HG03196 (cell line): ENCODE results near the gene FGF2.
"Not testable (repeated sequence)": the region's sequence is repeated elsewhere in the genome, so short reads cannot be mapped to it uniquely, and the experiment has no call there.

ENCODE experiments used
- ATAC-seq: cut with Tn5 transposase; IDR thresholded peaks from one replicate; pipeline ENCODE4 v1.9.1; 2021; ENCODE audit not compliant: unreplicated experiment

The FGF2 gene

DNA sequence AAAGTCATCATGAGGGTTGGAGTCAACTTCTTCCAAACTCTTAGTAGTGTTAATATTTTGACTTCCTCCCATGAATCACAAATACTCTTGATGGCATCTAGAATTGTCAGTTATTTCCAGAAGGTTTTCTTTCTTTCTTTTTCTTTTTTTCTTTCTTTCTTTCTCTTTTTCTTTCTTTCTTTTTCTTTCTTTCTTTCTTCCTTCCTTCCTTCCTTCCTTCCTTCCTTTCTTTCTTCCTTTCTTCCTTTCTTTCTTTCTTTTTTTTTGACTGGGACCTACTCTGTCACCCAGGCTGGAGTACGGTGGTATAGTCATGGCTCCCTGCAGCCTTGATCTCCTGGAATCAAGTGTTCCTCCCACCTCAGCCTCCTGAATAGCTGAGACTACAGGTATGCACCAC is 17.8 kb downstream of the FGF2 start:
- ATAC-seq = not testable (repeated sequence)

DNA sequence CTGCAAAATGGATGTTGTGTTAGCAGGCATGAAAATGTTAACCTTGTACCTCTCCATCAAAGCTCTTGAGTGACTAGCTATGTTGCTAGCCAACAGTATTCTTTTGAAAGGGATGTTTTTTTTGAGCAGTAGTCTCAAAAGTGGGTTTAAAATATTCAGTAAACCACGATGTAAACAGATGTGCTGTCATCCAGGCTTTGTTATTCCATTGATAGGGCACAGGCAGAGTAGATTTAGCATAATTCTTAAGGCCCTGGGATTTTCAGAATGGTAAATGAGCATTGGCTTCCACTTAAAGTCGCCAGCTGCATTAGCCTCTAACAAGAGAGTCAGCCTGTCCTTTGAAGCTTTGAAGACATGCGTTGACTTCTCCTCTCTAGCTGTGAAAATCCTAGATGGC is 18.4 kb downstream of the FGF2 start:
- ATAC-seq = no peak

DNA sequence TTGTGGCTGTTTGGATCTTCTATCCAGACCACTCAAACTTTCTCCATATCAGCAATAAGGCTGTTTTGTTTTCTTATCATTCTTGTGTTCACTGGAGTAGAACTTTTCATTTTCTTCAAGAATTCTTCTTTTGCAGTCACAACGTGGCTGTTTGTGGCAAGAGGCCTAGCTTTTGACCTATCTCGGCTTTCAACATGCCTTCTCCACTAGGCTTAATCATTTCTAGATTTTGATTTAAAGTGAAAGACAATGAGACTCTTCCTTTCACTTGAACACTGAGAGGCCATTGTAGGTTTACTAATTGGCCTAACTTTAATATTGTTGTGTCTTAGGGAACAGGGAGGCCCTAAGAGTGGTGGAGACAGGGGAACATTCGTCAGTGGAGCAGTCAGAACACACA is 19.1 kb downstream of the FGF2 start:
- no peak for ATAC-seq

DNA sequence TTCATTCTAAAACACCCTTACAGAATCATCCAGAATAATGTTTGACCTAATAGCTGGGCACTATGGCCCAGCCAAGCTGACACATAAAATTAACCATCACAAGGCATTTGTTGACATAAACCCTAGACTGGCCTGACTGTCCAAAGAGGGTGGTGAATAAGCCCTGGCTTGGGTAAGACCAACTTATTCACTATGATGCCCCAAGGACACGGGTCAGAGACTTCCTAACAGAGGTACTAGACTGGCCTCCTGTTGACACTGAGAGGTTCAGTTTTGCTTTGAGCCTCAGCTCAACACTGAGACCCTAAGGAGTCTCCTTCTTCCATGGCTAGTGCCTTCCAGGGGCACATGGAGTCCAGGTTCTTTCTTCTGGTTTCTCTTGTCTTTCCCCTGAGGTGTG is 21.3 kb downstream of the FGF2 start:
- no peak for ATAC-seq

DNA sequence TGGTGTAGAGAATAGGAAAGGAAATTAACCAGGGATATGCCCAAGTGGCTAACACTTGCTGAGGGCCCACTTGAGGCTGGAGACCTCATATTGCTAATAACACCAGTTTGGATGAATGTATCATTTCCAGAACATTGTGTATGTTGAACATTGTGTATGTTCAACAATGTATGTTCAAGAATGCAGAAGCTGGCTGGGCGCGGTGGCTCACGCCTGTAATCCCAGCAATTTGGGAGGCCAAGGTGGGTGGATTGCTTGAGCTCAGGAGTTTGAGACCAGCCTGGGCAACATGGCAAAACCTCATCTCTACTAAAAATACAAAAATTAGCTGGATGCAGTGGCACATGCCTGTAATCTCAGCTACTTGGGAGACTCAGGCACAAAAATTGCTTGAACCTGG is 23.2 kb downstream of the FGF2 start:
- ATAC-seq = not testable (repeated sequence)

DNA sequence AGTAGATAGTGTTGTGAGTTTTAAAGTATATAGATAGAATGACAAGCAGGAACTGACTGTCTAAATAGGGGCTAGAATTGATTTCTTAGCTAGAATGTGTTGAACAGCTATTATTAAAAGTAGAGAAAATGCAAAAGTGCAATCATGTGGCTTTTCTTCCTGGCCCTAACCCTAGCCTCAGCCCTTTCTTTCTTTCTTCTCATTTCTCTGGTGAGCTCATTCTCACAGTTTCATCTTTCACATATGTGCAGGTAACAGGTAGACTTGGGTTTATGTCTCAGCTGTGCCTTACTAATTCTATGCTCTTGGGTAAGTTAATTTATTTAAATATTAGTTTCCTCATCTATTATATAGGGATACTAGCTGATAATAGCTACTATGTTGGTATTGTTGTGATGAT is 24.9 kb downstream of the FGF2 start:
- ATAC-seq = no peak

DNA sequence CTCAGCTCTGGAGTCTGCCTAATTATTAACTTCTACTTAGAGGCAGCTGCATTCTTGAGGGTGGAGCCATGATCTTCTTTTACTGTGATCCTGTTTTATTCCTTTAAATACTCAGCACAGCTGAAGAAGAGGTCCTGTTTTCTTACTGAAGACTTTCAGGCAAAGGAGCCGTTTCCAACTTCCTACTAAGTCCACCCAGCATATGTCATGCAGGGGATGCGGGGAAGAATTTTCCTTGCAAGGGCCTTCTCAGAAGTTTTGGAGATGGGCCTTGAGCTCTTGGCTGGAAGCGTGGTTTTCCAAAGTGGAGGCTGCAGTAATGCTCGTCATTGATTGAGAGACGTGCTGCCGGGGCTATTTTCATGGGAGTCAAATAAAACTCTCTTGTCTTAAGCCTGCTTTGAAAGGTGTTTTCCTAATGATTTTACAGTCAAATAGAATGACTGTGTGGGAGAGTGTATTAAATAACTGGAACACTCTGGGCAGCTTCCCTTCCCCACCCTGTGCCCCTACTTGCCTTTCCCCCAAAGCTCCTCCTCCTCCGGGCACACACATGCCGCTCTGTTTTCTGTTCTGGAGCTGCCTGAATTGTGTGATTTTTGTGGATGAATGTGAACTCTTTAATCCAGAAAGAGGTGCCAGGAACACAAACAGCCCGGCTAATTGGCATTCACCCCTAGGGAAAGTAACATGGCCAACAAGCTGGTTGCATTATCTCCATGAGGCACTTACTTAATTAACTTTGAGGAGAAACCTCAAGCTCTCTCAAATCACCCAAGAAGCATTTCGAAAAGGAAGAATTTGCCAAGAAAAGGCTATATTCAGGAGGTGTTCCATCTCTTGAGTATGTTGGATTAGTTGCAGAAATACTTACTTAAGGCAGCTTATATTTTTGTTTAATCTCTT is 28.1 kb downstream of the FGF2 start:
- no peak for ATAC-seq

DNA sequence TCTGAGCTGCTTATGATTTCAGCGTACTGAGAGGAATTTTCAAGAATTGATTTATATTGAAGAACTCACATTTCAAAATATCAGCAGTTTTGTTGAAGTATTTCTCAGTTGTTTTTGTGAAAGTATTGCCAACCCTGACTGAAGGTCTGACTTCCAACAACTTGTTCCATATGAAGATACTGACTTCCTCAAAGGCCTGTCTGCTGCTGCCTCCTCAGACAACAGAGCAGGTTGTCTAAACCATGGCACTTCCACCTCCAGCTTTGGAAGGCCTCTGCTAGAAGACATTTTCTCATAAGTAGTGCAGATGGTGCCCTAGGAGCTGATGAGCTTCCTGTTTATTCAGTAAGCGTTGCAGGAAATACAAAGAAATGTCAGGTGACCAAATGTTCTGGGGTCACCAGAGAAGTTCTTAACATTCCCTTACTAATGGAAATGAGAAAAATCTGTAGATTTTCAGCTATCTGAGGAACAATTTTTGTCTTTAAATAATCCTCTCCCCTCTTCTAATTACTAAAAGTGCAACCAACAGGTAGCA is 28.8 kb downstream of the FGF2 start:
- no peak for ATAC-seq

DNA sequence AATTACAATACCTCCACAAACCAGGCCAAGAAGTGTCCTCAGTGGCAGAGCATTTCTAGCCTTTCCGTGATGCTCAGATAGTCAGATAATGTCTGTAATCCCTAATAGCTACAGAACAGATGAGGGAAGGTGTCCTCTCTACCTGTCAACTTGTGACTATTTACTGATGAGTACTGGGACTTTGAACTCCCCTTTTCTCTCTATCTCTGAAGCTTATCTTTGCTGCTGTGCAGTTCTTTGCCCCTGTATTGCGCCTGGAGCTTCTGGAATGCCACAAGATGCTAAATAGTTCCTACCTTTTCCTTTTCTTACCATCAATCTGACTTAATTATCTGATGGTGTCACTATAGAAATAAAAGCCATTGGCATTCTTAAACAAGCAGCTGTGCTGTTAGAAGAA is 30.5 kb downstream of the FGF2 start:
- no peak for ATAC-seq

DNA sequence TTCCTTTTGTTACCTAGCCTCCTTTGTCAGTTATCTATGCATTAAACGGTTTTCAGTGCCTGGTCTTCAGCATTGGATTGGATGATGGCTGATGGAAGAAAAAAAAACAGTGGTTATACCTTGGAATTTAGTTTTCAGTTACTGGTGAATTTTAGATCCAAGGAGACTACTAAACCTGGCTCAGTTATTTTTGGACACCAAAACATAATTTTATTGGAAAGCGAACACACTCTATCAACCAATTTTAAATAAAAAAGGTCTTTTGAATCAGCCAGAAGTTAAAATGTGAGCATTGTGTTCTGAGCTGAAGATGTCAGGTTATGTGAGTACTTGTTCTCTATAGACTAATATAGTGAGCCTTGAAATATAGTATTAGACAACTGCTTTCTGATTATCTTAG is 32.1 kb downstream of the FGF2 start:
- ATAC-seq = no peak

DNA sequence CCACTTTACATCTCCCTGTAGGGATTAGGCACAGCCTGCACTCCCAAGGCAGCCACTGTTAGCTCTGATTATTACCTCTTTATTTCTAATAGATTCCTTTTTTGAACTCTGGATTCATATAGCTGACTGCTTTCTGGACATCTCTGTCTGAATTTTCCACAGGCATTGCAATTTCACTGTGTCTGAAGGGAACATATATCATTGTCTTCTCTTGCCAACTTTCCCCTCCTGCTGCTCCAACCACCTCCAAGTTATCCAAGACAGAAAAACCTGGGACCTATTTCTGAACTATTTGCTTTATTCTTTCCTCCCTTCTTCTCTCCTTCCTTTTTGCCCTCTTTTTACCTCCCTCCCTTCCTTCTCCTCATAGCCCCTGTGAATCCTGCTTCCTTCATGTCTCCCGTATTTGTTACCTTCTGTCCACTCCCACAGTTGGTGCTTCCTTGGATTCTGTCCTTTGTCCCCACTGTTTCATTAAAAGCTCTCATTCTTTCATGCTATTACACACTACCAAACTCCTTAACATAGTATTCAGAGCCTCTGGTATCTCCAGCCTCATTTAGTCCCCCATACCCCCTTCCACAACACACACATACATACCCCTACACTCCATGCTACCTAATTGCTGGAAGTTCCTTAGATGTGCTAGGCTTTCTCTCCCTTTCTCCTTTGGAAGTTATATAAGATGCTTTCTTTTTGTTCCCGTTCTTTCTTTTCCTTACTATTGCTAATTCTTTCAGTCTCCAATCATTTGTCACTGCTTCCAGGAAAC is 34.7 kb downstream of the FGF2 start:
- ATAC-seq = no peak

DNA sequence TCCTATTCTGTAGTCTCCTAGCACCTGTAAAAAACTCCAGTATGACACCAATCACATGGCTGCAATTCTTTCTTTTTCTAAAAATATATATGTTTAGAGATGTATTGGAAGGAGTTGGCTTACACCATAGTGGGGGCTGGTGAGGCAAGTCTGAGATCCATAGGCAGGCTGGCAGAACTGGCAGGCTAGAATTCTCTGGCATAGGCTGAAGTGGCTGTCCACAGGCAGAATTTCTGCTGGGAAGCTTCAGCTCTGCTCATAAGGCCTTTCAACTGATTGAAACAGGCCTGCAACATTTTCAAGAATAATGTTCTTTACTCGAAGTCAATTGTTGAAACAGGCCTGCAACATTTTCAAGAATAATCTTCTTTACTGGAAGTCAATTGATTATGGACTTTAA is 37.0 kb downstream of the FGF2 start:
- ATAC-seq = no peak

DNA sequence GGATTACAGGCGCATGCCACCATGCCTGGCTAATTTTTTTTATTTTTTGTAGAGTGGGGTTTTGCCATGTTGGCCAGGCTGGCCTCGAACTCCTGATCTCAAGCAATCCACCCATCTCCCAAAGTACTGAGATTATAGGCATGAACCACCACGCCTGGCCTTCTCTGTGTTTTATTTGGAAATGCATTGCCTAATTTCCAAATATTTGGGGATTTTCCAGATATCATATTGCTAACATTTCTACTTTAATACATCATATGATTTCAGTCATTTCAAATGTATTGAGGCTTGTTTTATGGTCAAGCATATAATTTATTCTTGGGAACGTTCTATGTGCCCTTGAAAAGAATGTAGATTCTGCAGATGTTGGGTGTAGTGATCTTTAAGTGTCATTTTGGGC is 38.8 kb downstream of the FGF2 start:
- ATAC-seq = no peak

DNA sequence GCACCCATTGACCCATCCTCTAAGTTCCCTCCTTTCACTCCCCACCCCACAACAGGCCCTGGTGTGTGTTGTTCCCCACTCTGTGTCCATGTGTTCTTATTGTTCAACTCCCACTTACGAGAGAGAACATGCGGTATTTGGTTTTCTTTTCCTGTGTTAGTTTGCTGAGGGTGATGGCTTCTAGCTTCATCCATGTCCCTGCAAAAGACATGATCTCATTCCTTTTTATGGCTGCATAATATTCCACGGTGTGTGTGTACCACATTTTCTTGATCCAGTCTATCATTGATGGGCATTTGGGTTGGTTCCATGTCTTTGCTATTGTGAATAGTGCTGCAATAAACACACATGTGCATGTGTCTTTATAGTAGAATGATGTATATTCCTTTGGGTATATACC is 41.6 kb downstream of the FGF2 start:
- ATAC-seq = not testable (repeated sequence)

DNA sequence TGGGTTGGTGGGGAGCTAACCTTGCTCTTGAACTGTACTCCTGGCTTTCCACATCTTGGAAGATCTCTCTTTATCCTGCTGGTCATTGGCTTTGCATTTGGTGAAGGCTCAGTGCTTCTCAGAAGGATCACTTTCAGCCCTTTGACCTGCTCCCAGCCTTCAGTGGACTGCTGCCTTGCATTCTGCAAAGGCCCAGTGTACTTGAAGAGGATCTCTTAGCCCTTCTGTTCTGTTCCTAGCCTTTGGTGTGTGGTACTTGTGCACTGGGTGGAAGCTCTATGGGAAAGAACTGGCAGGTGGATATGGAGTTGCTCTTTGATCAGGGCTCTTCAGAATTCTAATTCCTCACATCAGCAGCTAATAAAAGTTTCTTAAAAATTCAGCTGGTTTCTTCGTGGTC is 46.5 kb downstream of the FGF2 start:
- no peak for ATAC-seq

DNA sequence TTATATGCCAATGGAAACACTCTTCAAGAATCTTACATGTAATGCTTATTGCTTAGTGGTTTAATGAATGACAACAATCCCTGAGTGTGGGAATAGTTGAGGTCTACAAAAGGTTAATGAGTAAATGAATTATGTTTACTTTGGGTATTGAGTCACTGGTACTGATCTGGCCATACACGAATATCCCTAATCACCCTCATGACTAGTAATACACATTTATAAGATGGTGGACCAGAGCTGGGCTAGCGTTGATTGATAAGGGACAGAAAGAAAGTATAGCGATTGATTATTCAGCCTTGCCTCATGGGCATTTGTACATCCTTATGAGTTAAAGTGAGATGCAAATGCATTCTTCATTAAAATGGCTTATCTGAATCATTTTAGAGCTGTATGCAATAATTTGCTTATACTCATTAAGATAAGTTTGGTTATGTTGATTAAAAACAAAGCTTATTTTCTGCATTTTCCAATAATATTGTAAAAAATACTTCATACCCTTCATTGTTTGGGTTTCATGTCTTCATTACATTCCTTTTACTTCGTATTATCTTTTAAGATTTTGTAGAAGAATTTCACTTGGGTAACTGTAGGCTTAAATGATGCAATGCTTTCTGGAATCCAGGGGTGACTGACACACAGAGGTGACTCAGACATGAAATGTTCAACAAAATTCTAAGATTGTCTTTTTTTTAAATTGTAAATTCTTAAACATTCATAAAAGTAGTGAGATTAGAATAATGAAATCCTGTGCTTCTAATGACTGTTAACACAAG is 47.4 kb downstream of the FGF2 start:
- ATAC-seq = no peak

DNA sequence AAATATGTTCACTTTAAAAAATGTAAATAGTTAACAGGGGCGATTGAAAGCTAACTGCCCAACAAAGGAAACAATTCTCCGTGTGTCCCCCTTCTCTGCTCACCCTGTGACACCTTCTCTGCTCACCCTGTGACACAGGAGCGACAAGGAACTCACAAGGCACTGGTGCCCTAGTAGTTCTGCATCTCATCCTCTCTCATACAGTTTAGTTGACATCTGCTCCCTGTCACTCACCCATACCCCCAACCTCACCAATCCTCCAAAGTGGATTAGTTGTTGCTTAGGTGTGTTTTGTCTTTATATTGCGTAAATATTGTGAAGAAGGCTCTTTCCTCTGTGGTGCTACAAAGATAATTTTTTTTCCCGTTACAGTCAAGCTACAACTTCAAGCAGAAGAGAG is 49.3 kb downstream of the FGF2 start:
- no peak for ATAC-seq

DNA sequence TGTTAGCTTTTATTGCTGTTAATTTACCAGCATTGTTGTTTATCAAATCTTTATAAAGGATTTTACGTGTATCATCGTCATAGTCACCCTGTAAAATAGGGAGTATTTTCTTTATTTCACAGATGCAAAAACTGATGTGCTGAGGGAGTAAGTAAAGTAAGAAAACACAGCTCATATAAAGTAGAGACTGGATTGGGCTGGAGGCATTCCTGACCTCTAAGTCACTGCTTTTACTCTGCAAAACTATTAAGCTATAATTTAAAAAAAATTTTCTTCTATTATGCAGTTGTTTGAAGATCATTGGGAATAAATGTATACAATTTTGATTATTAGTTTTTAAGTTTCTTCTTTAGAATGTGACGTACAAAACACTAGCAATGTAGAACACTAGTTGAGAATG is 49.8 kb downstream of the FGF2 start:
- no peak for ATAC-seq

DNA sequence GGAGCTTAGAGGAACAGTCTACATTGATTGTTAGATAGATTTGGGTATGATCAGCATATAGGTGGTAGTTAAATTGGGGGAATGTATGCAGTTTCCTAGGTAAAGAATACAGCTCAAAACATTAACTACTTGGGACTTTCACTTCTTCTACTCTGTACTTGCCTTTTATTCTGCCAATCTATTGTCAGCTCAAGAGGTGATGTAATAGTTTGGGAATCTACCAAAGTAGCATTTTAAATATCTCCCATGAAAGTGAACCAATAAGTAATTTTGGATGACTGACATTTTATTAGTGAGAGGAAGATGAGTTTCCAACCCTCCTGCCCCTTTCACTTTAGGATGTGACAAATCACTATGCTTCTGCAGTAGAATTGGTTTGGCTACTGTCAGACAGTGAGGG is 52.4 kb downstream of the FGF2 start:
- no peak for ATAC-seq

DNA sequence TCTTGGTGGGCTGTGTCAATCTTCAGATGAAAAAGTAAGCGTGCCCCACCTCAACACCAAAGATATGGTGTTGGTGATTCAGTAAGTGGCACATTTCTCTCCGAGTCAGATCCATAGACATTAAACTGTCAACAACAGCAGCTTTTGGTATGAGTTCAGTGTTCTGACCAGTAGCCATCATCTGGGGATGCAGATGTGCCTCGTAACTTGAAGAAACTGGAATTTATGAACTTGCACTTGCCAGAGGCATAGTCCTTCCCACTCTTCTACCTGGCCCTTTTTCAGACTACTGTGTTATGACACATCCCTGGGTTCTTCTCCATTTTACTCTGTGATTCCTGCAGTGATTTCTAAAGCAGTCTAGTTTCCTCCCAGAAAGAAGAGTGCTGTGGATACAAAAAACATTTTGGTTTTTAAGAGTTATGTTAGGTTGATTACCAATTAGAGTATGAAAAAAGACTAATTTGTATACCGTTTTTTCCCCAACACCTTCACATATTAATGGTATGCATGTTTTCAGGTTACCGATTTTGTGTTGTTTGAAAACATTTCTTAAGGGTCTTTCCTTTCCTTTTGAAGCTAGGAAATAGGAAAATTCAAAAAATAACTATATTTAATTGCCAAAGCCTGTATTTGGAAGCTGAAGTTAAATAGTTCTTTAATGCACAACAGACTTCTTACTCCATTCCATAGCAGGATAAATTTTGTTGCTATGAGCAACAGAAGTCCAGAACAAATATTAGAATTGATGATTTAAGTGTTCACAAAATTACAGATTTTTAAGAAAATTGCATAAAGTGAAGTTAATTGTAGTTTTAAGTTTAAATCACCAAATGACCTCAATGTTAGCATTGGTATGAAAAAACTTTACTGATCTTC is 56.5 kb downstream of the FGF2 start:
- ATAC-seq = no peak
